Measurements from ENCODE around the gene PRKCI. TPM values are rescaled to one million over a fixed set of nuclear protein-coding genes. Genes with fewer than 3 reads are reported as not detected.
"Not testable (repeated sequence)": the region's sequence is repeated elsewhere in the genome, so short reads cannot be mapped to it uniquely, and the experiment has no call there.

PRKCI gene
- total RNA-seq, 1 donor from 2014 or later = 43.2 TPM

- H3K4me1 ChIP-seq = peaks cover 4% of the 10 kb centered on the region
- no peak overlapping the region for H3K4me3 ChIP-seq
- no peaks in the 10 kb centered on the region for H3K27me3 ChIP-seq
- no peak overlapping the region for H3K27ac ChIP-seq
- DNase-seq = no peak
- no peaks in the 10 kb centered on the region for H3K36me3 ChIP-seq
- peak; percentile 88 for ATAC-seq
- H3K9me3 ChIP-seq = no peaks in the 10 kb centered on the region
- intact Hi-C loops (cut with DNase I) = no loop called here
- no peak for TF ChIP-seq CTCF (IDR thresholded peaks at IDR 0.05)
Measured at GRCh38 chr3:170331143-170331542, 108.9 kb downstream of the PRKCI start.

- Histone ChIP-seq H3K4me3 (no peak overlapping the region), H3K36me3 (no peaks in the 10 kb centered on the region), H3K4me1 (no peaks in the 10 kb centered on the region), H3K9me3 (no peaks in the 10 kb centered on the region), H3K27ac (no peak overlapping the region), H3K27me3 (no peaks in the 10 kb centered on the region)
- TF ChIP-seq CTCF (IDR thresholded peaks at IDR 0.05) = no peak
- ATAC-seq (no peak), DNase-seq (no peak)
- intact Hi-C loops (cut with DNase I) = no loop called here
Measured at GRCh38 chr3:170337420-170337819, 115.2 kb downstream of the PRKCI start.

- no peak for DNase-seq
- no peak overlapping the region for H3K4me3 ChIP-seq
- no peaks in the 10 kb centered on the region for H3K27me3 ChIP-seq
- no peaks in the 10 kb centered on the region for H3K36me3 ChIP-seq
- no peaks in the 10 kb centered on the region for H3K9me3 ChIP-seq
- TF ChIP-seq CTCF (IDR thresholded peaks at IDR 0.05) = no peak
- intact Hi-C loops (cut with DNase I) = no loop called here
- no peak for ATAC-seq
- H3K4me1 ChIP-seq = no peaks in the 10 kb centered on the region
- no peak overlapping the region for H3K27ac ChIP-seq
Measured at GRCh38 chr3:170338690-170339340, 116.6 kb downstream of the PRKCI start.

- H3K9me3 ChIP-seq; intact Hi-C loops (cut with DNase I); H3K27ac ChIP-seq; H3K36me3 ChIP-seq; H3K4me1 ChIP-seq; H3K27me3 ChIP-seq; DNase-seq; ATAC-seq; H3K4me3 ChIP-seq: not testable (repeated sequence)
Measured at GRCh38 chr3:170342273-170342672, 120.0 kb downstream of the PRKCI start.

GRCh38 chr3:170343859-170344258 lies 121.6 kb downstream of the PRKCI start:
- H3K9me3 ChIP-seq; H3K27ac ChIP-seq; H3K4me1 ChIP-seq; H3K36me3 ChIP-seq; H3K27me3 ChIP-seq; ATAC-seq; intact Hi-C loops (cut with DNase I); DNase-seq; H3K4me3 ChIP-seq: not testable (repeated sequence)

- ATAC-seq (no peak), DNase-seq (no peak)
- H3K27ac ChIP-seq = no peak overlapping the region
- H3K27me3 ChIP-seq = no peaks in the 10 kb centered on the region
- TF ChIP-seq CTCF (IDR thresholded peaks at IDR 0.05) = no peak
- intact Hi-C loops (cut with DNase I) = no loop called here
- no peaks in the 10 kb centered on the region for H3K9me3 ChIP-seq
- H3K36me3 ChIP-seq = no peaks in the 10 kb centered on the region
- no peaks in the 10 kb centered on the region for H3K4me1 ChIP-seq
- no peak overlapping the region for H3K4me3 ChIP-seq
Measured at GRCh38 chr3:170344971-170345370, 122.7 kb downstream of the PRKCI start.

Measured in upper lobe of right lung (tissue), 1 donor.